Mucosa of descending colon (tissue), 3 donors: ENCODE data around the gene GSE1. TPM values are rescaled to one million over a fixed set of nuclear protein-coding genes. Genes with fewer than 3 reads are reported as not detected.

Experiments
- ATAC-seq: fragments of 200-7000 bp; cut with Tn5 transposase; one replicate; pipeline ENCODE4 v1.9.1; 2020; ENCODE audit warnings: mild to moderate bottlenecking, moderate library complexity
- DNase-seq, 3 donors: peaks; one replicate each; pipeline ENCODE4 v3.0.0-alpha.2; 2020
- H3K36me3 ChIP-seq: fragments of 200-600 bp; one replicate; pipeline ENCODE4 v1.8.0; 2021; ENCODE audit warnings: low read depth, mild to moderate bottlenecking
- H3K4me1 ChIP-seq: fragments of 200-600 bp; one replicate; pipeline ENCODE4 v1.8.0; 2021; ENCODE audit warnings: low read depth, mild to moderate bottlenecking
- H3K4me3 ChIP-seq: fragments of 200-600 bp; one replicate; pipeline ENCODE4 v1.8.0; 2021; ENCODE audit warnings: mild to moderate bottlenecking
- H3K9me3 ChIP-seq: fragments of 200-600 bp; one replicate; pipeline ENCODE4 v1.8.0; 2021; ENCODE audit warnings: mild to moderate bottlenecking
- CTCF ChIP-seq: fragments of 200-600 bp; IDR thresholded peaks from one replicate; pipeline ENCODE4 v1.8.0; 2022; ENCODE audit warnings: antibody characterized with exemption, mild to moderate bottlenecking
- intact Hi-C, 2 donors: fragments of 100-400 bp; cut with DNase I in 1 of 2; cut with micrococcal nuclease in 1 of 2; formaldehyde crosslinking; loops; one replicate each; pipeline versions ENCODE4 v1.11.0 to v1.11.1; 2022; cut with DNase I, micrococcal nuclease
- total RNA-seq, 3 donors: library from RNA; stranded (reverse); fragmentation: NEBNext Ultra II Directional in 2 of 3; extraction: Animal tissue kit (Norgen Biotek cat#: 25700) in 2 of 3; gene quantifications; one replicate each; pipeline versions ENCODE4 v1.2.1 to v1.2.4, GENCODE V29; 2021 to 2023
- donor health status: DM: no; HTN: no; CAD: no; lungs with moderate emphysema.
- donor health status: DM: no; HTN: no; CAD: no.
- donor health status: DM: no; HTN: yes; CAD: no.

The GSE1 gene
- total RNA-seq, 3 donors from 2014 or later = 107 to 122 (median 107) TPM

- Histone ChIP-seq H3K9me3 (no peaks in the 10 kb centered on the region), H3K36me3 (peaks cover 9% of the 10 kb centered on the region), H3K4me1 (peaks cover 21% of the 10 kb centered on the region), H3K4me3 (no peak overlapping the region)
- intact Hi-C loops = no loop called here
- no peak for TF ChIP-seq CTCF
- ATAC-seq (no peak), DNase-seq (no peak)
Observed at GRCh38 chr16:85675251-85675874, 62.2 kb downstream of the GSE1 start.

- DNase-seq = peak in 1 of 3 donors; percentile 22
- no peaks in the 10 kb centered on the region for H3K9me3 ChIP-seq
- intact Hi-C loops = no loop called here
- H3K36me3 ChIP-seq = peaks cover 4% of the 10 kb centered on the region
- no peak for TF ChIP-seq CTCF
- no peak for ATAC-seq
- no peak overlapping the region for H3K4me3 ChIP-seq
- H3K4me1 ChIP-seq = peaks cover 28% of the 10 kb centered on the region
Observed at GRCh38 chr16:85676466-85676865, 63.3 kb downstream of the GSE1 start.

- Histone ChIP-seq H3K36me3 (no peaks in the 10 kb centered on the region), H3K4me1 (peaks cover 26% of the 10 kb centered on the region), H3K9me3 (no peaks in the 10 kb centered on the region), H3K4me3 (no peak overlapping the region)
- intact Hi-C loops = no loop called here
- peak in 1 of 3 donors; percentile 3 for DNase-seq
- ATAC-seq = no peak
- no peak for TF ChIP-seq CTCF
Observed at GRCh38 chr16:85677383-85677967, 64.4 kb downstream of the GSE1 start.

- ATAC-seq = no peak
- intact Hi-C loops = no loop called here
- no peaks in the 10 kb centered on the region for H3K36me3 ChIP-seq
Observed at GRCh38 chr16:85678016-85678415, 64.9 kb downstream of the GSE1 start.

GRCh38 chr16:85678821-85679220 lies 65.7 kb downstream of the GSE1 start:
- DNase-seq (peak in 2 of 3 donors; percentile 26 to 74), ATAC-seq (peak; percentile 58)
- no peaks in the 10 kb centered on the region for H3K36me3 ChIP-seq
- H3K9me3 ChIP-seq = no peaks in the 10 kb centered on the region
- no peak for TF ChIP-seq CTCF
- H3K4me3 ChIP-seq = no peak overlapping the region
- H3K4me1 ChIP-seq = peaks cover 23% of the 10 kb centered on the region
- intact Hi-C loops = no loop called here

More at GRCh38 chr16:85678016-85678415, 64.9 kb downstream of the GSE1 start:
- Histone ChIP-seq H3K4me1 (peaks cover 25% of the 10 kb centered on the region), H3K9me3 (no peaks in the 10 kb centered on the region), H3K4me3 (no peak overlapping the region)
- peak in 1 of 3 donors; percentile 11 for DNase-seq
- no peak for TF ChIP-seq CTCF
